ENCODE results near the gene FOXC1. TPM values are rescaled to one million over a fixed set of nuclear protein-coding genes. Genes with fewer than 3 reads are reported as not detected.

Gene FOXC1
- polyA plus RNA-seq, 1 donor from 2014 or later = 0.09 TPM

- H3K4me2 ChIP-seq (ENCODE audit: low read length) = no peak overlapping the region
Measured at GRCh38 chr6:1608222-1609040, 1.3 kb upstream of the FOXC1 start.

GRCh38 chr6:1609041-1609647 lies 571 bp upstream of the FOXC1 start:
- Histone ChIP-seq H3K9me2 (ENCODE audit: insufficient read depth, low read length) (no peaks in the 10 kb centered on the region), H3K9me3 (ENCODE audit: low read length) (no peaks in the 10 kb centered on the region), H3F3A (ENCODE audit: insufficient read depth, low read length, poor library complexity, severe bottlenecking) (no peaks in the 10 kb centered on the region), H3K27me3 (ENCODE audit: insufficient read depth, low read depth, low read length) (peaks cover 93% of the 10 kb centered on the region), H2AFZ (ENCODE audit: low read depth, low read length) (no peak overlapping the region), H3K36me3 (ENCODE audit: insufficient read depth, low read length) (no peaks in the 10 kb centered on the region), H3K27ac (ENCODE audit: low read length) (no peak overlapping the region), H3K4me2 (ENCODE audit: low read length) (no peak overlapping the region), H3K9ac (ENCODE audit: low read length) (no peak overlapping the region), H4K20me1 (ENCODE audit: insufficient read depth) (no peaks in the 10 kb centered on the region), H3K4me3 (ENCODE audit: low read length) (no peak overlapping the region), H3K79me2 (replicated peaks; ENCODE audit: insufficient read depth, low read length) (no peaks in the 10 kb centered on the region)
- TF ChIP-seq EZH2 (IDR thresholded peaks at IDR 0.05; ENCODE audit: borderline replicate concordance, insufficient read depth, low read length, poor library complexity, severe bottlenecking) (peak; percentile 98), TAF1 (IDR thresholded peaks at IDR 0.05; ENCODE audit: low read depth) (no peak), MXI1 (conservative IDR thresholded peaks at IDR 0.05; ENCODE audit: poor library complexity, severe bottlenecking) (no peak), REST (IDR thresholded peaks at IDR 0.05; ENCODE audit: borderline replicate concordance) (no peak)

More at GRCh38 chr6:1608222-1609040, 1.3 kb upstream of the FOXC1 start:
- no peak overlapping the region for H3K27ac ChIP-seq (ENCODE audit: low read length)
- no peaks in the 10 kb centered on the region for H3F3A ChIP-seq (ENCODE audit: insufficient read depth, low read length, poor library complexity, severe bottlenecking)
- no peaks in the 10 kb centered on the region for H3K36me3 ChIP-seq (ENCODE audit: insufficient read depth, low read length)
- H3K9ac ChIP-seq (ENCODE audit: low read length) = no peak overlapping the region
- no peak overlapping the region for H2AFZ ChIP-seq (ENCODE audit: low read depth, low read length)
- H4K20me1 ChIP-seq (ENCODE audit: insufficient read depth) = no peaks in the 10 kb centered on the region
- peaks cover 93% of the 10 kb centered on the region for H3K27me3 ChIP-seq (ENCODE audit: insufficient read depth, low read depth, low read length)
- peak; percentile 85 for TF ChIP-seq POLR2AphosphoS5 (IDR thresholded peaks at IDR 0.05)
- no peak for TF ChIP-seq REST (IDR thresholded peaks at IDR 0.05; ENCODE audit: borderline replicate concordance)
- TF ChIP-seq EZH2 (IDR thresholded peaks at IDR 0.05; ENCODE audit: borderline replicate concordance, insufficient read depth, low read length, poor library complexity, severe bottlenecking) = peak; percentile 76
- no peaks in the 10 kb centered on the region for H3K79me2 ChIP-seq (replicated peaks; ENCODE audit: insufficient read depth, low read length)
- H3K4me3 ChIP-seq (ENCODE audit: low read length) = no peak overlapping the region
- no peaks in the 10 kb centered on the region for H3K9me3 ChIP-seq (ENCODE audit: low read length)
- H3K9me2 ChIP-seq (ENCODE audit: insufficient read depth, low read length) = no peaks in the 10 kb centered on the region

Measured in neural cell (in vitro differentiated cells).